ENCODE results near the gene MEF2D.
A peak's percentile ranks its signal among the peaks of the same experiment; 100 is the strongest.

The MEF2D gene

DNA sequence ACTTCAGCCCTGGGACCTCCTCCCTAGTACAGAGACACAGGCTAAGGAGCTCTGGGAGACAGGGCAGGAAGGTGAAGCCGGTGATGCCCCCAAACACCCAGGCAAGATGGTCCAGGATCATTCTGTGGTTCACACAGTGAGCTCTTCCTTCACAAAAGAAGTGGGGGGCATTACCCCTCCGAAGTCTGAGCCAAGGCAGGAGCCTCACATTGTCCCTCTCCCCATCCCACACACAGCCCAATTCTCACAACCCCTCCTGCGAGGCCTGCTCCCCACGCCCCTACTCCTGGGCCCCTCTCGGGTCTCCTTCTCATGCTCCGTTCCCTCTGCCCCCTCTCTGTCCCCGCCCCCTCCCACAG, 10.7 kb downstream of the MEF2D start:
- H3K9me3 ChIP-seq (ENCODE audit: control insufficient read depth, insufficient read depth, low read depth, low read length): no peaks in the 10 kb centered on the region
- ChIA-PET CTCF (interaction anchor here (0.6 to 2.8 kb wide), 7 partner anchors 9 to 110 kb away, joined by 3 to 14 read pairs (median 4); partner anchors contain the start of gene MEF2D), POLR2A (interaction anchor here (0.9 to 3.3 kb wide), 4 partner anchors 9 to 68 kb away, joined by 3 to 20 read pairs (median 4); partner anchors contain the start of gene MEF2D)
- H3K27ac ChIP-seq (ENCODE audit: extremely low read depth, low read depth, low read length): no peak overlapping the region; the same call in 1 of the 2 replicates
- no peak overlapping the region for H3K4me3 ChIP-seq (ENCODE audit: low read depth, low read length)
- H3K4me1 ChIP-seq (ENCODE audit: control insufficient read depth, insufficient read depth, low read length): peaks cover 16% of the 10 kb centered on the region
- TF ChIP-seq, protein P1, sequence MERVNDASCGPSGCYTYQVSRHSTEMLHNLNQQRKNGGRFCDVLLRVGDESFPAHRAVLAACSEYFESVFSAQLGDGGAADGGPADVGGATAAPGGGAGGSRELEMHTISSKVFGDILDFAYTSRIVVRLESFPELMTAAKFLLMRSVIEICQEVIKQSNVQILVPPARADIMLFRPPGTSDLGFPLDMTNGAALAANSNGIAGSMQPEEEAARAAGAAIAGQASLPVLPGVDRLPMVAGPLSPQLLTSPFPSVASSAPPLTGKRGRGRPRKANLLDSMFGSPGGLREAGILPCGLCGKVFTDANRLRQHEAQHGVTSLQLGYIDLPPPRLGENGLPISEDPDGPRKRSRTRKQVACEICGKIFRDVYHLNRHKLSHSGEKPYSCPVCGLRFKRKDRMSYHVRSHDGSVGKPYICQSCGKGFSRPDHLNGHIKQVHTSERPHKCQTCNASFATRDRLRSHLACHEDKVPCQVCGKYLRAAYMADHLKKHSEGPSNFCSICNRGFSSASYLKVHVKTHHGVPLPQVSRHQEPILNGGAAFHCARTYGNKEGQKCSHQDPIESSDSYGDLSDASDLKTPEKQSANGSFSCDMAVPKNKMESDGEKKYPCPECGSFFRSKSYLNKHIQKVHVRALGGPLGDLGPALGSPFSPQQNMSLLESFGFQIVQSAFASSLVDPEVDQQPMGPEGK (tag by site-specific recombination; IDR thresholded peaks at IDR 0.05): peak; percentile 27; the same call in 1 of the 2 replicates
- no peak for TF ChIP-seq TRIM28 (IDR thresholded peaks at IDR 0.05; ENCODE audit: borderline replicate concordance, low read length)
- TF ChIP-seq, protein P2, sequence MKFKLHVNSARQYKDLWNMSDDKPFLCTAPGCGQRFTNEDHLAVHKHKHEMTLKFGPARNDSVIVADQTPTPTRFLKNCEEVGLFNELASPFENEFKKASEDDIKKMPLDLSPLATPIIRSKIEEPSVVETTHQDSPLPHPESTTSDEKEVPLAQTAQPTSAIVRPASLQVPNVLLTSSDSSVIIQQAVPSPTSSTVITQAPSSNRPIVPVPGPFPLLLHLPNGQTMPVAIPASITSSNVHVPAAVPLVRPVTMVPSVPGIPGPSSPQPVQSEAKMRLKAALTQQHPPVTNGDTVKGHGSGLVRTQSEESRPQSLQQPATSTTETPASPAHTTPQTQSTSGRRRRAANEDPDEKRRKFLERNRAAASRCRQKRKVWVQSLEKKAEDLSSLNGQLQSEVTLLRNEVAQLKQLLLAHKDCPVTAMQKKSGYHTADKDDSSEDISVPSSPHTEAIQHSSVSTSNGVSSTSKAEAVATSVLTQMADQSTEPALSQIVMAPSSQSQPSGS (tag by site-specific recombination; IDR thresholded peaks at IDR 0.05; ENCODE audit: low read depth): no peak
- peaks cover 0 to 8% of the 10 kb centered on the region in 2 experiments; a peak in 1 of 3 replicates for H3K36me3 ChIP-seq (ENCODE audit: control insufficient read depth in 2 of 2, insufficient read depth in 1 of 2, low read length in 2 of 2)

DNA sequence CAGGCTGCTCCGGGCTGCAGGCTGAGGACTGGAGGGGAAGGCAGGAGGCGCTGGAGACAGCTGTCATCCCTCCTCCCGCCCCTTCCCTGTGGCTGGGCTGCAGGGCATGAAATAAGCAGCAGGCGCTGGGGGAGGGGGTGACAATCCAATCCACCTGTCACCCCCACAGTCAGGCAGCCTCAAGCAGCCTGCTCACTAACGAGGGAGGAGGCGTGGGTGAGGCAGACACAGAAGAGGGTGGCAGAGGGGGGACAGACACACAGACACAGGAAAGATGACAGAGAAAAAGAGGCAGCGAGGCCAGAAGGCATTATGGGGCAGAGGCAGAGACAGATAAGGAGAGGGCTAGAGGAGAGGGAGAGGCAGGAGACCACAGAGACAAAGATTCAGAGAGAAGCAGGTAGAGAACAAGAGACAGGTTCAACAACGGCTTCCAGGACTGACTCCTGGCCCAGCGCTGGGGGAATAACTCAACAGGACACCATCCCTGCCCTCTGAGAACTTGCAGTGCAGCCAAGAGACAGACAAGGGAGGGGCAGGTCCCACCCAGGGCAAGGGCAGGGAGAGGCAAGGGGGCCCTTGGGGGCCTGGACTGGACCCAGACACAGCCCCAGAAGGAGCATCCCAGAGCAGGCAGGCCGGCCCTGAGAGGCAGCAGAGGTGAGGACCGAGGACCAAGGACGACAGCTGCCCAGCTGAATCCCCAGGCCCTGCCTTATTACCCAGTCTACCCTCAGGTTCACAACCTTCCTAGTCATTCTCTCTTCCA, 11.2 kb downstream of the MEF2D start:
- CTCF ChIA-PET: interaction anchor here (0.6 to 1.5 kb wide), 5 partner anchors 16 to 104 kb away, joined by 3 to 6 read pairs (median 3); no protein-coding TSS in a partner anchor
- Histone ChIP-seq H3K27ac (ENCODE audit: extremely low read depth, low read depth, low read length) (no peak overlapping the region; the same call in 1 of the 2 replicates), H3K4me3 (ENCODE audit: low read depth, low read length) (no peak overlapping the region), H3K4me1 (ENCODE audit: control insufficient read depth, insufficient read depth, low read length) (peaks cover 16% of the 10 kb centered on the region), H3K9me3 (ENCODE audit: control insufficient read depth, insufficient read depth, low read depth, low read length) (no peaks in the 10 kb centered on the region), H3K36me3 (ENCODE audit: control insufficient read depth in 2 of 2, insufficient read depth in 1 of 2, low read length in 2 of 2) (peaks cover 0 to 3% of the 10 kb centered on the region in 2 experiments; a peak in 1 of 3 replicates)
- POLR2A ChIA-PET: interaction anchor here (1.6 to 1.8 kb wide), 3 partner anchors 9 to 32 kb away, joined by 4 to 6 read pairs (median 5); no protein-coding TSS in a partner anchor
- TF ChIP-seq, protein P3, sequence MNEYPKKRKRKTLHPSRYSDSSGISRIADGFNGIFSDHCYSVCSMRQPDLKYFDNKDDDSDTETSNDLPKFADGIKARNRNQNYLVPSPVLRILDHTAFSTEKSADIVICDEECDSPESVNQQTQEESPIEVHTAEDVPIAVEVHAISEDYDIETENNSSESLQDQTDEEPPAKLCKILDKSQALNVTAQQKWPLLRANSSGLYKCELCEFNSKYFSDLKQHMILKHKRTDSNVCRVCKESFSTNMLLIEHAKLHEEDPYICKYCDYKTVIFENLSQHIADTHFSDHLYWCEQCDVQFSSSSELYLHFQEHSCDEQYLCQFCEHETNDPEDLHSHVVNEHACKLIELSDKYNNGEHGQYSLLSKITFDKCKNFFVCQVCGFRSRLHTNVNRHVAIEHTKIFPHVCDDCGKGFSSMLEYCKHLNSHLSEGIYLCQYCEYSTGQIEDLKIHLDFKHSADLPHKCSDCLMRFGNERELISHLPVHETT (tag by site-specific recombination; IDR thresholded peaks at IDR 0.05): no peak
- TF ChIP-seq ZNF112 (tag by site-specific recombination; IDR thresholded peaks at IDR 0.05): no peak
- TF ChIP-seq, protein P4, sequence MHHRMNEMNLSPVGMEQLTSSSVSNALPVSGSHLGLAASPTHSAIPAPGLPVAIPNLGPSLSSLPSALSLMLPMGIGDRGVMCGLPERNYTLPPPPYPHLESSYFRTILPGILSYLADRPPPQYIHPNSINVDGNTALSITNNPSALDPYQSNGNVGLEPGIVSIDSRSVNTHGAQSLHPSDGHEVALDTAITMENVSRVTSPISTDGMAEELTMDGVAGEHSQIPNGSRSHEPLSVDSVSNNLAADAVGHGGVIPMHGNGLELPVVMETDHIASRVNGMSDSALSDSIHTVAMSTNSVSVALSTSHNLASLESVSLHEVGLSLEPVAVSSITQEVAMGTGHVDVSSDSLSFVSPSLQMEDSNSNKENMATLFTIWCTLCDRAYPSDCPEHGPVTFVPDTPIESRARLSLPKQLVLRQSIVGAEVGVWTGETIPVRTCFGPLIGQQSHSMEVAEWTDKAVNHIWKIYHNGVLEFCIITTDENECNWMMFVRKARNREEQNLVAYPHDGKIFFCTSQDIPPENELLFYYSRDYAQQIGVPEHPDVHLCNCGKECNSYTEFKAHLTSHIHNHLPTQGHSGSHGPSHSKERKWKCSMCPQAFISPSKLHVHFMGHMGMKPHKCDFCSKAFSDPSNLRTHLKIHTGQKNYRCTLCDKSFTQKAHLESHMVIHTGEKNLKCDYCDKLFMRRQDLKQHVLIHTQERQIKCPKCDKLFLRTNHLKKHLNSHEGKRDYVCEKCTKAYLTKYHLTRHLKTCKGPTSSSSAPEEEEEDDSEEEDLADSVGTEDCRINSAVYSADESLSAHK (tag by site-specific recombination; IDR thresholded peaks at IDR 0.05): no peak
- peak; percentile 27; the same call in 1 of the 2 replicates for TF ChIP-seq SCRT2 (tag by site-specific recombination; IDR thresholded peaks at IDR 0.05)
- no peak for TF ChIP-seq ZNF76 (tag by site-specific recombination; IDR thresholded peaks at IDR 0.05; ENCODE audit: borderline replicate concordance, low read depth)
- TF ChIP-seq EGR2 (tag by site-specific recombination; IDR thresholded peaks at IDR 0.05; ENCODE audit: low read depth): peak; percentile 95
- TF ChIP-seq ZNF473 (tag by site-specific recombination; IDR thresholded peaks at IDR 0.05): no peak
- peak; percentile 70 for TF ChIP-seq ZNF341 (tag by site-specific recombination; IDR thresholded peaks at IDR 0.05; ENCODE audit: low read depth)
- no peak for TF ChIP-seq GLIS1 (tag by site-specific recombination; IDR thresholded peaks at IDR 0.05)
- TF ChIP-seq ZFHX2 (tag by site-specific recombination; conservative IDR thresholded peaks at IDR 0.05): peak; percentile 92
- no peak for TF ChIP-seq SP2 (tag by site-specific recombination; IDR thresholded peaks at IDR 0.05)
- no peak for TF ChIP-seq ZBTB48 (tag by site-specific recombination; IDR thresholded peaks at IDR 0.05)
- no peak for TF ChIP-seq KLF7 (tag by site-specific recombination; IDR thresholded peaks at IDR 0.05; ENCODE audit: borderline replicate concordance)
- 0 out of 2 replicates have a peak, but pooled peaks have one; percentile 11 for TF ChIP-seq ZNF366 (tag by site-specific recombination; conservative IDR thresholded peaks at IDR 0.05)
- no peak for TF ChIP-seq ZNF585B (tag by site-specific recombination; IDR thresholded peaks at IDR 0.05)
- TF ChIP-seq, protein P5, sequence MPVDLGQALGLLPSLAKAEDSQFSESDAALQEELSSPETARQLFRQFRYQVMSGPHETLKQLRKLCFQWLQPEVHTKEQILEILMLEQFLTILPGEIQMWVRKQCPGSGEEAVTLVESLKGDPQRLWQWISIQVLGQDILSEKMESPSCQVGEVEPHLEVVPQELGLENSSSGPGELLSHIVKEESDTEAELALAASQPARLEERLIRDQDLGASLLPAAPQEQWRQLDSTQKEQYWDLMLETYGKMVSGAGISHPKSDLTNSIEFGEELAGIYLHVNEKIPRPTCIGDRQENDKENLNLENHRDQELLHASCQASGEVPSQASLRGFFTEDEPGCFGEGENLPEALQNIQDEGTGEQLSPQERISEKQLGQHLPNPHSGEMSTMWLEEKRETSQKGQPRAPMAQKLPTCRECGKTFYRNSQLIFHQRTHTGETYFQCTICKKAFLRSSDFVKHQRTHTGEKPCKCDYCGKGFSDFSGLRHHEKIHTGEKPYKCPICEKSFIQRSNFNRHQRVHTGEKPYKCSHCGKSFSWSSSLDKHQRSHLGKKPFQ (tag by site-specific recombination; IDR thresholded peaks at IDR 0.05): no peak
- no peak for TF ChIP-seq ZNF266 (tag by site-specific recombination; IDR thresholded peaks at IDR 0.05; ENCODE audit: low read depth)
- TF ChIP-seq OVOL3 (tag by site-specific recombination; IDR thresholded peaks at IDR 0.05): no peak
- TF ChIP-seq, protein P6, sequence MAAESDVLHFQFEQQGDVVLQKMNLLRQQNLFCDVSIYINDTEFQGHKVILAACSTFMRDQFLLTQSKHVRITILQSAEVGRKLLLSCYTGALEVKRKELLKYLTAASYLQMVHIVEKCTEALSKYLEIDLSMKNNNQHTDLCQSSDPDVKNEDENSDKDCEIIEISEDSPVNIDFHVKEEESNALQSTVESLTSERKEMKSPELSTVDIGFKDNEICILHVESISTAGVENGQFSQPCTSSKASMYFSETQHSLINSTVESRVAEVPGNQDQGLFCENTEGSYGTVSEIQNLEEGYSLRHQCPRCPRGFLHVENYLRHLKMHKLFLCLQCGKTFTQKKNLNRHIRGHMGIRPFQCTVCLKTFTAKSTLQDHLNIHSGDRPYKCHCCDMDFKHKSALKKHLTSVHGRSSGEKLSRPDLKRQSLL (tag by site-specific recombination; IDR thresholded peaks at IDR 0.05): 0 out of 2 replicates have a peak, but pooled peaks have one; percentile 24
